K562 (cell line): ENCODE measurements around the gene NDST1. TPM values are rescaled to one million over a fixed set of nuclear protein-coding genes. Genes with fewer than 3 reads are reported as not detected.

ENCODE experiments used
- ATAC-seq: fragments of 200-7000 bp; cut with Tn5 transposase; 3 replicates; pipeline ENCODE4 v1.9.1; 2020; ENCODE audit warnings: moderate library complexity
- BruUV-seq: library from RNA; stranded (reverse); fragments of 400-500 nt; replicated peaks from 2 replicates; lab custom pipeline; 2021; lab: Mats Ljungman, UMichigan
- CTCF ChIA-PET: fragments of 300-600 bp; formaldehyde crosslinking; extraction: SDS; loops from one replicate; lab custom pipeline; 2021; ENCODE audit warnings: low intra/inter-chr PET ratio; lab: Yijun Ruan, JAX
- POLR2A ChIA-PET: fragments of 300-600, 350-650 bp; sonication (Branson Sonifier 250); formaldehyde crosslinking; extraction: SDS; loops from one replicate; lab custom pipeline; 2021; ENCODE audit warnings: antibody characterized with exemption, inconsistent platforms; lab: Yijun Ruan, JAX
- DNase-seq, 4 experiments: peaks; one replicate each; pipeline versions ENCODE4 v3.0.0 to v3.0.0-alpha.2; 2011 to 2018; ENCODE audit warnings: low spot score in 3 of 4, mixed read lengths in 3 of 4; ENCODE audit errors: extremely low read depth in 1 of 4
- FAIRE-seq: peaks from 2 replicates; lab custom pipeline; 2011; peaks lifted over from hg19 to GRCh38; lab: Jason Lieb, UNC
- H2AFZ ChIP-seq: 2 replicates; pipeline ENCODE4 v1.6.0; 2011; ENCODE audit warnings: low read depth, low read length, control low read depth, inconsistent platforms
- H3K27ac ChIP-seq: fragments of 200-600 bp; 3 replicates; pipeline ENCODE4 v1.8.0; 2011; ENCODE audit warnings: low read depth, mild to moderate bottlenecking, control low read depth, inconsistent platforms, low read length, moderate library complexity, mixed read lengths; ENCODE audit errors: extremely low read depth
- H3K27me3 ChIP-seq, 2 experiments: fragments of 300-600 bp in 1 of 2; 2 replicates in 1 of 2; 3 replicates in 1 of 2; pipeline versions ENCODE4 v1.6.0 to v1.8.0; 2011; ENCODE audit warnings: inconsistent platforms in 2 of 2, low read length in 2 of 2, mild to moderate bottlenecking in 1 of 2, mixed read lengths in 1 of 2, moderate library complexity in 1 of 2; ENCODE audit not compliant: control insufficient read depth in 2 of 2, insufficient read depth in 2 of 2
- H3K36me3 ChIP-seq: fragments of 300-600 bp; 3 replicates; pipeline ENCODE4 v1.8.0; 2011; ENCODE audit warnings: mild to moderate bottlenecking, low read length, inconsistent platforms; ENCODE audit not compliant: control insufficient read depth, insufficient read depth
- H3K4me1 ChIP-seq, 2 experiments: fragments of 200-600 bp in 1 of 2; replicated peaks in 1 of 2; 2 replicates in 1 of 2; 3 replicates in 1 of 2; pipeline versions ENCODE4 v1.5.1 to v1.8.0; 2011; ENCODE audit warnings: inconsistent platforms in 2 of 2, low read length in 2 of 2, mild to moderate bottlenecking in 1 of 2, mixed read lengths in 1 of 2, moderate library complexity in 1 of 2; ENCODE audit not compliant: control insufficient read depth in 2 of 2, insufficient read depth in 2 of 2
- H3K4me2 ChIP-seq: 2 replicates; pipeline ENCODE4 v1.6.1; 2011; ENCODE audit warnings: low read length, control low read depth, inconsistent platforms, mixed read lengths; ENCODE audit not compliant: insufficient read depth
- H3K4me3 ChIP-seq: fragments of 200-600 bp; sonication (generic), shearing (Covaris generic); 2 replicates; pipeline ENCODE4 v1.5.1; 2016; ENCODE audit warnings: control low read depth, inconsistent platforms
- H3K79me2 ChIP-seq: fragments of 200-600 bp; 3 replicates; pipeline ENCODE4 v1.8.0; 2011; ENCODE audit warnings: low read length, inconsistent platforms; ENCODE audit not compliant: control insufficient read depth, insufficient read depth
- H3K9ac ChIP-seq, 2 experiments: 2 replicates each; pipeline versions ENCODE4 v1.6.0 to v1.6.1; 2011; ENCODE audit warnings: low read depth in 2 of 2, low read length in 2 of 2, control low read depth in 1 of 2, inconsistent platforms in 1 of 2, mild to moderate bottlenecking in 1 of 2, mixed read lengths in 1 of 2; ENCODE audit not compliant: insufficient read depth in 1 of 2
- H3K9me1 ChIP-seq: one replicate; pipeline ENCODE4 v1.6.0; 2011; ENCODE audit warnings: inconsistent platforms, mild to moderate bottlenecking, low read length, moderate library complexity; ENCODE audit not compliant: control insufficient read depth, insufficient read depth
- H3K9me3 ChIP-seq: replicated peaks from 2 replicates; pipeline ENCODE4 v1.5.1; 2011; ENCODE audit warnings: low read depth, low read length, inconsistent platforms; ENCODE audit not compliant: control insufficient read depth, insufficient read depth
- H4K20me1 ChIP-seq: replicated peaks from 2 replicates; pipeline ENCODE4 v1.6.1; 2011; ENCODE audit warnings: low read length, inconsistent platforms, mixed read lengths; ENCODE audit not compliant: control insufficient read depth, insufficient read depth
- CREBBP ChIP-seq: IDR thresholded peaks from one replicate; pipeline ENCODE4 v1.6.1; 2012; ENCODE audit warnings: low read depth, mild to moderate bottlenecking, control low read depth, inconsistent platforms, low read length
- DPF2 ChIP-seq: fragments of 450-650 bp; IDR thresholded peaks from 2 replicates; pipeline ENCODE4 v1.6.1; 2016
- ESRRB ChIP-seq: fragments of 250-450 bp; sonication (Bioruptor Pico); IDR thresholded peaks from 2 replicates; pipeline ENCODE4 v1.5.0; 2020; ENCODE audit warnings: mild to moderate bottlenecking, moderate library complexity, borderline replicate concordance
- KLF6 ChIP-seq: fragments of 250-450 bp; sonication (Bioruptor Pico); IDR thresholded peaks from 2 replicates; pipeline ENCODE4 v1.4.0; 2020; ENCODE audit warnings: mild to moderate bottlenecking, moderate library complexity, borderline replicate concordance
- MAFG ChIP-seq: fragments of 450-650 bp; conservative IDR thresholded peaks from 2 replicates; pipeline ENCODE4 v1.6.1; 2016; ENCODE audit warnings: missing genetic modification characterization, missing compliant biosample characterization
- NCOA1 ChIP-seq: fragments of 450-650 bp; IDR thresholded peaks from 2 replicates; pipeline ENCODE4 v1.6.1; 2016; ENCODE audit warnings: low read depth
- POLR2G ChIP-seq: fragments of 200-400 bp; formaldehyde crosslinking; IDR thresholded peaks from 2 replicates; pipeline ENCODE4 v1.6.1; 2017; ENCODE audit warnings: low read depth, mild to moderate bottlenecking, antibody characterized with exemption, low read length, moderate library complexity
- PRMT5 ChIP-seq: sonication (generic); formaldehyde crosslinking; IDR thresholded peaks from 2 replicates; pipeline ENCODE4 v1.5.0; 2020; ENCODE audit warnings: missing genetic modification reagents
- RFX5 ChIP-seq: IDR thresholded peaks from 2 replicates; pipeline ENCODE4 v1.6.1; 2011; ENCODE audit warnings: low read depth, mild to moderate bottlenecking, improper control_type of control experiment, low read length
- SOX6 ChIP-seq: fragments of 450-650 bp; IDR thresholded peaks from 2 replicates; pipeline ENCODE4 v1.6.1; 2014; ENCODE audit warnings: mild to moderate bottlenecking
- ZNF232 ChIP-seq: sonication (generic); formaldehyde crosslinking; IDR thresholded peaks from 2 replicates; pipeline ENCODE4 v1.8.0; 2022; ENCODE audit warnings: mild to moderate bottlenecking, missing genetic modification reagents
- ZNF445 ChIP-seq: fragments of 250-450 bp; sonication (Bioruptor Pico); IDR thresholded peaks from 2 replicates; pipeline ENCODE4 v1.4.0; 2020; ENCODE audit warnings: low read depth, mild to moderate bottlenecking, moderate library complexity
- WGBS: fragments of 100-300 bp; shearing (Covaris generic); methylation state at CpG from one replicate; pipeline ENCODE4 v1.1.6; 2016; ENCODE audit warnings: low coverage, mixed read lengths; ENCODE audit not compliant: insufficient coverage; ENCODE audit errors: missing lambda C conversion rate; 5-methylcytosine and 5-hydroxymethylcytosine counted together
- in situ Hi-C: fragments of 300-500 bp; cut with MboI; formaldehyde crosslinking; loops from 4 replicates; pipeline ENCODE4 v1.15.0; 2018; ENCODE audit warnings: inconsistent platforms, mixed read lengths
- intact Hi-C: fragments of 100-400 bp; cut with micrococcal nuclease; formaldehyde crosslinking; loops from 2 replicates; pipeline ENCODE4 v1.14.2; 2022
- polyA plus RNA-seq, 8 experiments: library from polyadenylated mRNA; depleted of rRNA in 4 of 8; stranded (reverse) in 5 of 8; unstranded in 3 of 8; fragments of >200 nt; fragmentation: Nextera tagmentation in 2 of 8; fragmentation: Illumina TruSeq in 1 of 8; extraction: Ambion mirVana in 2 of 8; extraction: Trizol in 1 of 8; gene quantifications; 2 replicates each; pipeline versions ENCODE4 v1.2.1 to v1.2.3, GENCODE V29; 2011 to 2014; ENCODE audit warnings: inconsistent platforms in 1 of 8, missing spikeins in 1 of 8
- total RNA-seq, 7 experiments: library from RNA; depleted of rRNA in 6 of 7; stranded (reverse); fragments of >200 nt in 6 of 7; fragmentation: Illumina TruSeq in 2 of 7; extraction: Trizol in 2 of 7; gene quantifications; 2 replicates each; pipeline versions ENCODE4 v1.2.1 to v1.2.3, GENCODE V29; 2011 to 2021; ENCODE audit warnings: low replicate concordance in 1 of 7

The NDST1 gene
- total and polyA plus RNA-seq, 9 of the 15 experiments (the other 6 are each of a cell fraction or from before 2014, with no cell fraction given): 0.38 to 47.9 (median 9.9) TPM

- H3K27me3 ChIP-seq: no peaks in the 10 kb centered on the region
- TF ChIP-seq KLF6 (CRISPR knock-in tag) (no peak), POLR2G (0 out of 2 replicates have a peak, but pooled peaks have one; percentile 9)
- peaks cover 32% of the 10 kb centered on the region for H3K36me3 ChIP-seq
- no peak overlapping the region for H2AFZ ChIP-seq
- H3K27ac ChIP-seq: no peak overlapping the region
- H3K4me2 ChIP-seq: no peak overlapping the region
- H3K79me2 ChIP-seq: peaks cover 53% of the 10 kb centered on the region
- no peak overlapping the region for H3K4me3 ChIP-seq
- in situ Hi-C loops: no loop called here
- no TSS peak for BruUV-seq
- FAIRE-seq: no peak
- H3K9me3 ChIP-seq: no peaks in the 10 kb centered on the region
- DNase-seq: no peak
- ATAC-seq: no peak
- ChIA-PET CTCF (no interaction called here), POLR2A (interaction anchor here (1.1 kb wide), 1 partner anchor 71 kb away, joined by 3 read pairs; the partner anchor contains the start of gene RPS14)
- 91% methylated on average over 24 of the region's 38 CpGs for WGBS
- H3K4me1 ChIP-seq: peaks cover 22 to 46% of the 10 kb centered on the region in 2 experiments
- H4K20me1 ChIP-seq: peaks cover 43% of the 10 kb centered on the region
- H3K9me1 ChIP-seq: peaks cover 14% of the 10 kb centered on the region
- no peak overlapping the region; a peak in 1 of 4 replicates for H3K9ac ChIP-seq
- intact Hi-C loops: loop anchor here (5.0 kb wide), 1 partner anchor 34 kb away; no protein-coding TSS in a partner anchor
These were observed 13.0 kb downstream of the NDST1 start for GRCh38 chr5:150520747-150521521.

- POLR2A ChIA-PET: no interaction called here
- H3K4me1 ChIP-seq: peaks cover 17 to 41% of the 10 kb centered on the region in 2 experiments
- H3K36me3 ChIP-seq: peaks cover 32% of the 10 kb centered on the region
- WGBS: 95% methylated on average over 14 of the region's 14 CpGs
- no peak overlapping the region; a peak in 1 of 4 replicates for H3K9ac ChIP-seq
- CTCF ChIA-PET: no interaction called here
- no peak overlapping the region for H3K4me3 ChIP-seq
- BruUV-seq: no TSS peak
- H3K27ac ChIP-seq: no peak overlapping the region
- in situ Hi-C loops: no loop called here
- H3K9me3 ChIP-seq: no peaks in the 10 kb centered on the region
- H3K4me2 ChIP-seq: no peak overlapping the region
- H3K79me2 ChIP-seq: peaks cover 48% of the 10 kb centered on the region
- no peak for FAIRE-seq
- intact Hi-C loops: loop anchor here (5.0 kb wide), 1 partner anchor 34 kb away; no protein-coding TSS in a partner anchor
- no peak for DNase-seq
- H3K9me1 ChIP-seq: peaks cover 14% of the 10 kb centered on the region
- TF ChIP-seq ZNF232 (no peak), PRMT5 (no peak), MAFG (tag) (no peak), ZNF445 (no peak), NCOA1 (no peak), CREBBP (no peak), DPF2 (no peak), SOX6 (no peak), ESRRB (CRISPR knock-in tag) (no peak), RFX5 (no peak)
- H4K20me1 ChIP-seq: peaks cover 38% of the 10 kb centered on the region
- no peak for ATAC-seq
- H3K27me3 ChIP-seq: no peaks in the 10 kb centered on the region
- H2AFZ ChIP-seq: no peak overlapping the region
These were observed 13.5 kb downstream of the NDST1 start for GRCh38 chr5:150521522-150521817.
